ENCODE results near the gene MUSK.
"Not testable (repeated sequence)": the region's sequence is repeated elsewhere in the genome, so short reads cannot be mapped to it uniquely, and the experiment has no call there.

MUSK gene

GRCh38 chr9:110650261-110650660, 18.3 kb upstream of the MUSK start:
- Histone ChIP-seq H3K9ac (ENCODE audit: low read depth, low read length) (peak overlapping the region; percentile 74), H3K36me3 (ENCODE audit: insufficient read depth, low read length) (no peaks in the 10 kb centered on the region), H3K27me3 (ENCODE audit: control insufficient read depth, insufficient read depth, low read length) (no peaks in the 10 kb centered on the region), H3K4me1 (ENCODE audit: control insufficient read depth, insufficient read depth, low read length) (peaks cover 58% of the 10 kb centered on the region), H3K4me3 (ENCODE audit: low read length) (no peak overlapping the region), H3K4me2 (ENCODE audit: low read length) (peak overlapping the region; percentile 22), H3K9me3 (replicated peaks; ENCODE audit: low read length) (no peaks in the 10 kb centered on the region)

DNA sequence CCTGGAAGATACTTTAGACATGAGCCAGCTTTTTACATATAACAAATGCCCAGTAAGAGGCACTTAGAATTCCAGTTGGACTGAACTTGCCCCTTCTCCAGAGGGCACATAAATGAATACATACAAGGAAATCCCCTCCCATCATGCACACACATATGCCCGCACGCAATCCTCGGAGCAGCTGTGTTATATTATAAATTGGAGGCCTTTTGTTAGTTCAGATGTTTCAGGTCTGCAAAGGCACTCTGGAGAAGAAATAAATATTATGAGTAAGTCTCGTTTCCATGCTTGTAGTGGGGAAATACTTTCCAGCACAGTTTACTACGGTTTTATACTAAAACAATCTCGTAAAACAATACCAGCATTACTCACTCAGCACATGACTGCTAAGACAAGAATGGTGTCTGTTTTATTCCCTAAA, 17.6 kb upstream of the MUSK start:
- no peak overlapping the region for H3K4me3 ChIP-seq (ENCODE audit: low read length)
- H3K9me3 ChIP-seq (replicated peaks; ENCODE audit: low read length), result no peaks in the 10 kb centered on the region
- H3K36me3 ChIP-seq (ENCODE audit: insufficient read depth, low read length), result no peaks in the 10 kb centered on the region
- H3K4me2 ChIP-seq (ENCODE audit: low read length), result peak overlapping the region; percentile 22
- H3K9ac ChIP-seq (ENCODE audit: low read depth, low read length), result peak overlapping the region; percentile 74
- H3K4me1 ChIP-seq (ENCODE audit: control insufficient read depth, insufficient read depth, low read length), result peaks cover 65% of the 10 kb centered on the region
- H3K27me3 ChIP-seq (ENCODE audit: control insufficient read depth, insufficient read depth, low read length), result no peaks in the 10 kb centered on the region

- Histone ChIP-seq H3K9me3 (replicated peaks; ENCODE audit: low read length) (no peaks in the 10 kb centered on the region), H3K4me3 (ENCODE audit: low read length) (no peak overlapping the region), H3K9ac (ENCODE audit: low read depth, low read length) (peak overlapping the region; percentile 66), H3K27me3 (ENCODE audit: control insufficient read depth, insufficient read depth, low read length) (no peaks in the 10 kb centered on the region), H3K36me3 (ENCODE audit: insufficient read depth, low read length) (no peaks in the 10 kb centered on the region), H3K4me1 (ENCODE audit: control insufficient read depth, insufficient read depth, low read length) (peaks cover 52% of the 10 kb centered on the region), H3K4me2 (ENCODE audit: low read length) (peak overlapping the region; percentile 51)
Measured at GRCh38 chr9:110655754-110656641, 12.6 kb upstream of the MUSK start.

DNA sequence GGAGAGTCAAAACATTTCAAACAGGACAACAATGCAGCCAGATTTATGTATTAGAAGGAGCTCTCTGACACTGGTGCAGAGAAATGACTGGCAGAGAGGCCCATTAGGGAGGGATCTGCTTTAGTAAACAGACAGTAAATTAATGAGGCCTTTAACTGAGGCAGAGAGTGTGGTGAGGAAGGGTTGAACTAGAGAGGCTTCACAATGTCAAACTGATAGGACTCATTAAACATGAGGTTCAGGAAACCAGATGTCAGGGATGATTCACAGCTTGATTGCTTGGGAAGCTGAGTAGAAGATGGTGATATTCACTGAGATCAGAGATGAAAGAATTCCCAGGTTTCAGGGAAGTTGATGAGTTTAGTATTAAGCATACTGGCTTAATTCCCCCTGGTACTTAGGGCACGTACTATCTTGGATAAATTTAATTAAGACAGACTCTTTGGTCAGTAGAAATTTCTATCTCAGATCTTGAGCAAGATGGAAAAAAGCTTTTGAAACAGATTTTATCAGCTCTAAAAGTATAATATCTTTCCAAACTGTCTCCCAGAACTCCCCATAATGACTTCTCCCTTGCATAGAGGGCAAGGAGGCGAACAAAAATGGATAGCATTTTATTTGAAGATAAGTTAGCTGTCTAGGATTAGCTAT, 8.6 kb upstream of the MUSK start:
- Histone ChIP-seq H3K27me3 (ENCODE audit: control insufficient read depth, insufficient read depth, low read length) (no peaks in the 10 kb centered on the region), H3K9me3 (replicated peaks; ENCODE audit: low read length) (no peaks in the 10 kb centered on the region), H3K36me3 (ENCODE audit: insufficient read depth, low read length) (no peaks in the 10 kb centered on the region), H3K4me3 (ENCODE audit: low read length) (no peak overlapping the region), H3K4me1 (ENCODE audit: control insufficient read depth, insufficient read depth, low read length) (peaks cover 27% of the 10 kb centered on the region), H3K4me2 (ENCODE audit: low read length) (no peak overlapping the region), H3K9ac (ENCODE audit: low read depth, low read length) (no peak overlapping the region)

GRCh38 chr9:110669433-110669832, 842 bp downstream of the MUSK start:
- Histone ChIP-seq H3K27me3 (ENCODE audit: control insufficient read depth, insufficient read depth, low read length) (no peaks in the 10 kb centered on the region), H3K4me1 (ENCODE audit: control insufficient read depth, insufficient read depth, low read length) (peaks cover 32% of the 10 kb centered on the region), H3K9me3 (replicated peaks; ENCODE audit: low read length) (no peaks in the 10 kb centered on the region), H3K4me2 (ENCODE audit: low read length) (peak overlapping the region; percentile 71), H3K36me3 (ENCODE audit: insufficient read depth, low read length) (no peaks in the 10 kb centered on the region), H3K4me3 (ENCODE audit: low read length) (peak overlapping the region; percentile 65), H3K9ac (ENCODE audit: low read depth, low read length) (peak overlapping the region; percentile 82)

- no peaks in the 10 kb centered on the region for H3K27me3 ChIP-seq (ENCODE audit: control insufficient read depth, insufficient read depth, low read length)
- peaks cover 32% of the 10 kb centered on the region for H3K4me1 ChIP-seq (ENCODE audit: control insufficient read depth, insufficient read depth, low read length)
Measured at GRCh38 chr9:110671849-110672248, 3.3 kb downstream of the MUSK start.

DNA sequence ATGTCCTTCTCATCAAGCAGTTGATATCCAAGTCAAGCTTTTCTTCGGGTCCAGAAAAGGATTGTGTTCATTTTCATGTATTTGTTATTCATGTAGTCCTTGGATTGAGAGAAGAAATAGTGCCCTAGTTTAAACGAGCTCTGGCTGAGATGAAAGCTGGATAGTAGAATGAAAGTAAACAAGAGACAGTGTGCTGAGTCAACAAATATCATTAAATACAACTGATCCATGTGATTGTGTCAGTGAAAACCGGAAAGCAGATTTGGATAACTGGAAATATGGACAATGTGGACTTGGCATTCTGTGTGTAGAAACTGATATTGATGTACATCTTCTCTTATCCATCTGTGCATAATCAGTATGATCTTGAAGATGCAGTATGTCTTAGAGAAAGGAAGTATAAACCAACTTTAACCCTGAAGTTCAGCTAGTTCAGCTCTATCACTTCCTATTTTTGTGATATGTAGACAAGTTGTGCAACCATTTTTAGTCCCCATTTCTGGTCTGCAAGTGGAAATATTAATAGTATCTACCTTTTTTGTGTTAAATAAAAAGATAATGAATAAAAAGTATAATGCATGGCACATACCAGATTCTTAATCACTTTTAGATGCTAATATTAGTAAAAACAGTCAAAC, 4.4 kb downstream of the MUSK start:
- H3K9me3 ChIP-seq (replicated peaks; ENCODE audit: low read length), result no peaks in the 10 kb centered on the region
- H3K4me3 ChIP-seq (ENCODE audit: low read length), result no peak overlapping the region
- peaks cover 32% of the 10 kb centered on the region for H3K4me1 ChIP-seq (ENCODE audit: control insufficient read depth, insufficient read depth, low read length)
- H3K9ac ChIP-seq (ENCODE audit: low read depth, low read length), result no peak overlapping the region
- no peaks in the 10 kb centered on the region for H3K36me3 ChIP-seq (ENCODE audit: insufficient read depth, low read length)
- no peaks in the 10 kb centered on the region for H3K27me3 ChIP-seq (ENCODE audit: control insufficient read depth, insufficient read depth, low read length)
- peak overlapping the region; percentile 50 for H3K4me2 ChIP-seq (ENCODE audit: low read length)

More at GRCh38 chr9:110671849-110672248, 3.3 kb downstream of the MUSK start:
- Histone ChIP-seq H3K36me3 (ENCODE audit: insufficient read depth, low read length) (no peaks in the 10 kb centered on the region), H3K9me3 (replicated peaks; ENCODE audit: low read length) (no peaks in the 10 kb centered on the region), H3K4me2 (ENCODE audit: low read length) (peak overlapping the region; percentile 3), H3K4me3 (ENCODE audit: low read length) (peak overlapping the region; percentile 13), H3K9ac (ENCODE audit: low read depth, low read length) (no peak overlapping the region)

- Histone ChIP-seq H3K4me3 (ENCODE audit: low read length) (no peak overlapping the region), H3K9ac (ENCODE audit: low read depth, low read length) (no peak overlapping the region), H3K36me3 (ENCODE audit: insufficient read depth, low read length) (peaks cover 3% of the 10 kb centered on the region), H3K4me2 (ENCODE audit: low read length) (no peak overlapping the region), H3K27me3 (ENCODE audit: control insufficient read depth, insufficient read depth, low read length) (no peaks in the 10 kb centered on the region), H3K4me1 (ENCODE audit: control insufficient read depth, insufficient read depth, low read length) (no peaks in the 10 kb centered on the region), H3K9me3 (replicated peaks; ENCODE audit: low read length) (no peaks in the 10 kb centered on the region)
Measured at GRCh38 chr9:110687497-110687896, 18.9 kb downstream of the MUSK start.

DNA sequence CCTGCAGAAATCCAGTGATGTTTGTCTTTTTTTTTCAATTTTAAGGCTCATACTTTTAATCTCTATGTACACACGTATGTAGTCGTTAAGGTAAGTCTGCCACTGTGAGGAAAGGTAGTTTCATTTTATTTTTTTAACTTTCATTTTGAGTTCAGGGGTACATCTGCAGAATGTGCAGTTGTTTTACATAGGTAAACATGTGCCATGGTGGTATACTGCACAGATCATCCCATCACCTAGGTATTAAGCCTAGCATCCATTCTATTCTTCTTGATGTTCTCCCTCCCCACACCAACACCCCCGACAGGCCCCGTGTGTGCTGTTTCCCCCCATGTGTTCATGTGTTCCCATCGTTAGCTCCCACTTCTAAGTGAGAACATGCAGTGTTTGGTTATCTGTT, 19.7 kb downstream of the MUSK start:
- Histone ChIP-seq H3K4me2 (ENCODE audit: low read length) (no peak overlapping the region), H3K36me3 (ENCODE audit: insufficient read depth, low read length) (peaks cover 3% of the 10 kb centered on the region), H3K4me3 (ENCODE audit: low read length) (no peak overlapping the region), H3K27me3 (ENCODE audit: control insufficient read depth, insufficient read depth, low read length) (no peaks in the 10 kb centered on the region), H3K9ac (ENCODE audit: low read depth, low read length) (no peak overlapping the region), H3K4me1 (ENCODE audit: control insufficient read depth, insufficient read depth, low read length) (no peaks in the 10 kb centered on the region), H3K9me3 (replicated peaks; ENCODE audit: low read length) (no peaks in the 10 kb centered on the region)

GRCh38 chr9:110691002-110691549, 22.5 kb downstream of the MUSK start:
- no peak overlapping the region for H3K9ac ChIP-seq (ENCODE audit: low read depth, low read length)
- H3K4me2 ChIP-seq (ENCODE audit: low read length), result no peak overlapping the region
- peaks cover 3% of the 10 kb centered on the region for H3K36me3 ChIP-seq (ENCODE audit: insufficient read depth, low read length)
- H3K9me3 ChIP-seq (replicated peaks; ENCODE audit: low read length), result no peaks in the 10 kb centered on the region
- H3K4me1 ChIP-seq (ENCODE audit: control insufficient read depth, insufficient read depth, low read length), result peaks cover 9% of the 10 kb centered on the region
- no peak overlapping the region for H3K4me3 ChIP-seq (ENCODE audit: low read length)
- H3K27me3 ChIP-seq (ENCODE audit: control insufficient read depth, insufficient read depth, low read length), result no peaks in the 10 kb centered on the region

DNA sequence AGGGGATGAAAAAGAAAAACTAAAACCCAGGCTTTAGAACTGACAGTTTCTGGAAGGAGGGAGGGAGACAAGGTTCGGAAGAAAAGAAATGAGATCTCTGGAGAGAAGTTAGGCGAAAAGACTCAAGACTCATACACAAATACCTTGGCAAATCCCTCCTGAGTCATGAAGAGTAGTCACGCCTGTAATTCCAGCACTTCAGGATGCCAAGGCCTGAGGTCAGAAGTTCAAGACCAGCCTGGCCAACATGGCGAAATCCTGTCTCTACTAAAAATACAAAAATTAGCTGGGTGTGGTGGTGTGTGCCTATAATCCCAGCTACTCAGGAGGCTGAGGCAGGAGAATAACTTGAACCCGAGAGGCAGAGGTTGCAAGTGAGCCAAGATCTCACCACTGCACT, 27.3 kb downstream of the MUSK start:
- H3K27me3 ChIP-seq (ENCODE audit: control insufficient read depth, insufficient read depth, low read length); H3K9me3 ChIP-seq (replicated peaks; ENCODE audit: low read length): not testable (repeated sequence)
- peak overlapping the region; percentile 10 for H3K9ac ChIP-seq (ENCODE audit: low read depth, low read length)

More for the DNA sequence above, 27.3 kb downstream of the MUSK start:
- peaks cover 14% of the 10 kb centered on the region for H3K4me1 ChIP-seq (ENCODE audit: control insufficient read depth, insufficient read depth, low read length)
- H3K4me3 ChIP-seq (ENCODE audit: low read length); H3K4me2 ChIP-seq (ENCODE audit: low read length); H3K36me3 ChIP-seq (ENCODE audit: insufficient read depth, low read length): not testable (repeated sequence)
